ENCODE data around the gene COL6A1. TPM values are rescaled to one million over a fixed set of nuclear protein-coding genes. Genes with fewer than 3 reads are reported as not detected.

Gene COL6A1
- total RNA-seq, 6 experiments from 2014 or later = 350 to 415 (median 382) TPM

DNA sequence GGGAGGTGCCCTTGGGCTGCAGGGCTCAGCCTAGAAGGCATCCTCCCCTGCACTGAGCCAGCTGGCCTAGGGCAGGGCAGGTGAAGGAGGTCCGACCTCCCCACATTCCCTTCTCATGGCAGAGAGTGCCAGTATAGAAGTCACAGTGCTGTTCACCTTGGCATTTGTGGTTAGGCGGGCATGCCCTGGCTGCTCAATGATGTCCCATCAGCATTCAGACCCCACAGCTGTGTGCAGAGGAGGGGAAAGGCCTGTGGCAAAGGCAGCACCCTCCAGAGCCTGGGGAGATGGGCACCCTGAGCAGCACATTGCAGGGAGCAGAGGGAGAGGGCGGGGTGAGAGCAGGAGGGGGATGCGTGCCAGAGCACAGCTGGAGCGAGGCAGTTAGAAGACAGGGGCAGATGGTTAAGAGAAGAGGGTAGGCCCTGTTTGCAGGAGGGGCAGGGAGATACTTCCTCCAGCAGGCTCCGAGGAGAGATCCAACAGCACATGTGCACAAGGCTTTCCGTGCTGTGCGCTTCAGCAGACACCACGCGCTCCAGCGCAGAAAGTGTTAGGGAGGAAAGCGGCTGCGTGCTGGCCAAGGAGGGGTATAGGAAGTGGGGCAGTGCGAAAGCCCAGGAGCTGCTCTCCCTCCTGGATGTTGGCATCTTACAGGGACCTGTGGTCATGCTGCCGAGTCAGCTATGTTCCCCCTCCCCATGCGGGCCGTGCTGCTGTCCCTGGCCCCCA lies 43.7 kb upstream of the COL6A1 start:
- Mint-ChIP-seq H3K4me3 (no peak overlapping the region), H3K36me3 (ENCODE audit: low read depth) (no peaks in the 10 kb centered on the region; the same call in 1 of the 2 replicates), H3K27me3 (ENCODE audit: insufficient read depth) (peaks cover 44% of the 10 kb centered on the region), H3K4me1 (ENCODE audit: low read depth) (no peaks in the 10 kb centered on the region), H3K9me3 (no peaks in the 10 kb centered on the region), H3K27ac (no peak overlapping the region)
- DNase-seq = no peak
- TF ChIP-seq, protein P1, sequence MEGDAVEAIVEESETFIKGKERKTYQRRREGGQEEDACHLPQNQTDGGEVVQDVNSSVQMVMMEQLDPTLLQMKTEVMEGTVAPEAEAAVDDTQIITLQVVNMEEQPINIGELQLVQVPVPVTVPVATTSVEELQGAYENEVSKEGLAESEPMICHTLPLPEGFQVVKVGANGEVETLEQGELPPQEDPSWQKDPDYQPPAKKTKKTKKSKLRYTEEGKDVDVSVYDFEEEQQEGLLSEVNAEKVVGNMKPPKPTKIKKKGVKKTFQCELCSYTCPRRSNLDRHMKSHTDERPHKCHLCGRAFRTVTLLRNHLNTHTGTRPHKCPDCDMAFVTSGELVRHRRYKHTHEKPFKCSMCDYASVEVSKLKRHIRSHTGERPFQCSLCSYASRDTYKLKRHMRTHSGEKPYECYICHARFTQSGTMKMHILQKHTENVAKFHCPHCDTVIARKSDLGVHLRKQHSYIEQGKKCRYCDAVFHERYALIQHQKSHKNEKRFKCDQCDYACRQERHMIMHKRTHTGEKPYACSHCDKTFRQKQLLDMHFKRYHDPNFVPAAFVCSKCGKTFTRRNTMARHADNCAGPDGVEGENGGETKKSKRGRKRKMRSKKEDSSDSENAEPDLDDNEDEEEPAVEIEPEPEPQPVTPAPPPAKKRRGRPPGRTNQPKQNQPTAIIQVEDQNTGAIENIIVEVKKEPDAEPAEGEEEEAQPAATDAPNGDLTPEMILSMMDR (IDR thresholded peaks at IDR 0.05) = no peak

DNA sequence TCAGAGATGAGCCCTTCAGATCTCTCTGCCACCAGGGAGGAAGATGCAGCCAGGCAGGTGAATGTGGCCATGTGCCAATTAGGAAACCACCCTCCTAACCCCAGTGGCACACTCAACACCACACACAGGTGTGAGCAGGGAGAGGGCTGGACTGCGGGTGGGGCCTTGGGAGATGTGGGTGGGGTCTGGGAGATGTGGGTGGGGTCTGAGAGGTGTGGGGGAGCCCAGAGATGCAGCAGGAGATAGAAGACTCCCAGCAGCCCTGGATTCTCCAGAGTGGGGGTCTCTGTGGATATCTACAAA lies 43.2 kb upstream of the COL6A1 start:
- Mint-ChIP-seq H3K36me3 (ENCODE audit: low read depth) (no peaks in the 10 kb centered on the region), H3K4me3 (no peak overlapping the region), H3K27me3 (ENCODE audit: insufficient read depth) (peaks cover 41% of the 10 kb centered on the region), H3K4me1 (ENCODE audit: low read depth) (no peaks in the 10 kb centered on the region), H3K27ac (no peak overlapping the region), H3K9me3 (no peaks in the 10 kb centered on the region)
- no peak for DNase-seq
- TF ChIP-seq, protein P1 (IDR thresholded peaks at IDR 0.05) = no peak

DNA sequence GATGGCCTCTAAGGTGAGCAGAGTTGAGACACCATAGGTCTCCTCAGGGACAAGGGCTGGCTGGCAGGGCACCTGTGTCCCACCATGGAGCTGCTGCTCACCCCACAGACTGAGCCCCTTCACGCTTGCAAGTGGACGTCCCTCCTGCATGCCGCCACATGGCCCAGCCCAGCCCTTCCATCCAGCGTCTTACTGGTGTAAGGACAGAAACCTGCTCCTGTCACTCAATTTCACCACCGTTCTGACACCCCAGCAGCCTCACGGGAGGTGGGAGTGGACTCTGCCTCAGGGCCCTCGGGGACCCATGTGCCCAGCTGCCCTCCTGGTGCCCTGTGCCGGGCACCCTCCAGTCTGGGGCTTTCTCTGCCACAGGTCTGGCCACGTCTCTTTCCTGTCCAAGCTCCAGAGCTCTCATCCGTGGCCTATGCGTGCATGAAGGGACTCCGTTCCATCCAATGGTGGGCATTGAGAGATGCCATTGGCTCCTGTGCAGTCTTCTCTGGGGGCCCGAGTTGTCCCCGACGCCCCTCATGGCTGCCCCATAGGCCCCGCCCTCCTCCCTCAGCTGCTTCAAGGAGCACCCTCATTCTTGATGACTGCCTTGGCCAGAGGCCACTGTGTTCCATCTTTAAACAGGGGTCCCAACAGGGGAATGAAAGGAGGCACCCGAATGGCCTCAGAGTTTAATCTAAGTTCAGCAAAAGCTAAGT lies 42.6 kb upstream of the COL6A1 start:
- no peaks in the 10 kb centered on the region for H3K9me3 Mint-ChIP-seq
- no peak overlapping the region for H3K27ac Mint-ChIP-seq
- peaks cover 37% of the 10 kb centered on the region for H3K27me3 Mint-ChIP-seq (ENCODE audit: insufficient read depth)
- DNase-seq = no peak
- TF ChIP-seq, protein P1 (IDR thresholded peaks at IDR 0.05) = no peak
- no peak overlapping the region for H3K4me3 Mint-ChIP-seq
- no peaks in the 10 kb centered on the region for H3K36me3 Mint-ChIP-seq (ENCODE audit: low read depth)
- no peaks in the 10 kb centered on the region for H3K4me1 Mint-ChIP-seq (ENCODE audit: low read depth)

DNA sequence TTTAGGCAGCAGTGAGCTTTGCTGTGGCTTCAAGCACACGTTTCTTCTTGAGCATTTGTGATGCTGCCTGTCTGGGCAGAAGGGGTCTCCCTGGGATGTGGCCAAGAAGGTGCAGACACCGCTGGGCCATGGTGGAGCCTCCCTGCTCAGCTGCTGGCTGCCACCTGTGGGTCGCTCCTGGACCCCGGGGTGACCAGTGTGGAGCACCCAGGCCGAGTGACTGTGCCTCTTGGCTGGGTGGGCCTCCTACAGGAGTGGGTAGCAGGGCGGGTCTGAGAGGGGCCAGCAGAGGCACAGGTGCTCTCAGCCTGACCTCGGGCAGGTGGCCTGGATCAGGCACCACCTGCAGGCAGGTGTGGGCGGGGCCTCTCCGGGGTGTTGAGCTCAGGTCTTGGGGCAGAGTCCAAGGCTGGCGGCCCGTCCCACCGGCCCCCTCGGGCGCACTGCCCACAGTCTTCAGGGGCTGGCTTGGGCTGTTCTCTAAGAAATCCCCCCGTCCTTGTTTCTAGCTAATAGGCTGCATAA lies 42.0 kb upstream of the COL6A1 start:
- Mint-ChIP-seq H3K9me3 (no peaks in the 10 kb centered on the region), H3K27me3 (ENCODE audit: insufficient read depth) (peaks cover 32% of the 10 kb centered on the region), H3K27ac (no peak overlapping the region), H3K4me3 (no peak overlapping the region), H3K36me3 (ENCODE audit: low read depth) (no peaks in the 10 kb centered on the region), H3K4me1 (ENCODE audit: low read depth) (no peaks in the 10 kb centered on the region)
- DNase-seq = no peak
- TF ChIP-seq, protein P1 (IDR thresholded peaks at IDR 0.05) = no peak

DNA sequence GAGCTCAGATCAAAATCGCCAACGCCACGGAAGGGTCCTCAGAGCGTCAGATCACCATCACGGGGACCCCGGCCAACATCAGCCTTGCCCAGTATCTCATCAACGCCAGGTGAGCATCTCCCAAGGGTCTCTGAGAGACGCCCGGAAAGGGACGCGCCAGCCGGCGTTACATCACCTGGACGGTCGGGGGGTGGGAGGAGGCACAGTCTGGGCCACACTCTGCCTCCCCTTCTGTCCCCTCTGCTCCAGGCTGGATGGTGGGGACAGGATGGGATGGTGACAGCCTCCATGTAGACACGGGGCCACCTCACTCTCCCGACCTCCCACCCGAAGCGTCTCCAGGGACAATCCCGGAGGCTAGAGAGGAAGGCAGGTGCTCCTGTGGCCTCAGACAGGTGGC lies 41.5 kb upstream of the COL6A1 start:
- TF ChIP-seq, protein P1 (IDR thresholded peaks at IDR 0.05) = no peak
- no peaks in the 10 kb centered on the region for H3K9me3 Mint-ChIP-seq
- H3K4me3 Mint-ChIP-seq = no peak overlapping the region
- no peak for DNase-seq
- no peak overlapping the region for H3K27ac Mint-ChIP-seq
- H3K27me3 Mint-ChIP-seq (ENCODE audit: insufficient read depth) = peaks cover 28% of the 10 kb centered on the region
- H3K36me3 Mint-ChIP-seq (ENCODE audit: low read depth) = no peaks in the 10 kb centered on the region
- H3K4me1 Mint-ChIP-seq (ENCODE audit: low read depth) = no peaks in the 10 kb centered on the region

Measured in HFFc6 (cell line).